Central memory CD8-positive, alpha-beta T cell (primary cell): ENCODE measurements around the gene MAPK1IP1L.
"Not testable (repeated sequence)": the region's sequence is repeated elsewhere in the genome, so short reads cannot be mapped to it uniquely, and the experiment has no call there.

Experiments used
- ATAC-seq: fragments of 150-1000 bp; cut with Tn5 transposase; replicated peaks from 2 replicates; pipeline ENCODE4 v1.10.0; 2022; ENCODE audit warnings: mild to moderate bottlenecking, moderate FRiP score, moderate number of reproducible peaks; ENCODE audit not compliant: poor library complexity, severe bottlenecking; ENCODE audit errors: extremely low read depth
- DNase-seq, 2 donors: peaks; one replicate each; pipeline ENCODE4 v3.0.0; 2021; ENCODE audit warnings: low spot score in 2 of 2
- H3K27ac Mint-ChIP-seq: one replicate; pipeline ENCODE4 v1.8.0; 2022; ENCODE audit warnings: low read depth, mild to moderate bottlenecking, moderate library complexity, mixed read lengths
- H3K27me3 Mint-ChIP-seq: one replicate; pipeline ENCODE4 v1.8.0; 2022; ENCODE audit warnings: mixed read lengths
- H3K36me3 Mint-ChIP-seq: one replicate; pipeline ENCODE4 v1.8.0; 2022; ENCODE audit warnings: mild to moderate bottlenecking, moderate library complexity, mixed read lengths; ENCODE audit not compliant: insufficient read depth
- H3K4me1 Mint-ChIP-seq: one replicate; pipeline ENCODE4 v1.8.0; 2022; ENCODE audit warnings: mixed read lengths
- H3K4me3 Mint-ChIP-seq: one replicate; pipeline ENCODE4 v1.8.0; 2022; ENCODE audit warnings: mild to moderate bottlenecking, moderate library complexity, mixed read lengths
- H3K9me3 Mint-ChIP-seq: one replicate; pipeline ENCODE4 v1.8.0; 2022; ENCODE audit warnings: mixed read lengths

The MAPK1IP1L gene

GRCh38 chr14:55062517-55063351, 11.3 kb downstream of the MAPK1IP1L start:
- Mint-ChIP-seq H3K36me3 (peaks cover 75% of the 10 kb centered on the region), H3K4me3 (no peak overlapping the region), H3K27ac (peak overlapping the region; percentile 67), H3K27me3 (no peaks in the 10 kb centered on the region), H3K9me3 (no peaks in the 10 kb centered on the region), H3K4me1 (peaks cover 34% of the 10 kb centered on the region)
- ATAC-seq: no peak
- no peak for DNase-seq

- Mint-ChIP-seq H3K4me1 (peaks cover 22% of the 10 kb centered on the region), H3K36me3 (peaks cover 61% of the 10 kb centered on the region)
- ATAC-seq, H3K9me3 Mint-ChIP-seq, H3K4me3 Mint-ChIP-seq, DNase-seq, H3K27ac Mint-ChIP-seq, H3K27me3 Mint-ChIP-seq: not testable (repeated sequence)
These were observed 13.4 kb downstream of the MAPK1IP1L start for GRCh38 chr14:55064896-55065295.

GRCh38 chr14:55065411-55065810, 14.0 kb downstream of the MAPK1IP1L start:
- Mint-ChIP-seq H3K27ac (no peak overlapping the region), H3K4me1 (peaks cover 19% of the 10 kb centered on the region), H3K27me3 (no peaks in the 10 kb centered on the region), H3K9me3 (no peaks in the 10 kb centered on the region), H3K4me3 (no peak overlapping the region), H3K36me3 (peaks cover 58% of the 10 kb centered on the region)
- no peak for DNase-seq
- ATAC-seq: no peak

- H3K27ac Mint-ChIP-seq: peak overlapping the region; percentile 16
- DNase-seq (no peak), ATAC-seq (no peak)
- H3K4me3 Mint-ChIP-seq: no peak overlapping the region
- peaks cover 16% of the 10 kb centered on the region for H3K4me1 Mint-ChIP-seq
- H3K36me3 Mint-ChIP-seq: peaks cover 52% of the 10 kb centered on the region
- no peaks in the 10 kb centered on the region for H3K9me3 Mint-ChIP-seq
- no peaks in the 10 kb centered on the region for H3K27me3 Mint-ChIP-seq
These were observed 14.8 kb downstream of the MAPK1IP1L start for GRCh38 chr14:55066223-55066622.

GRCh38 chr14:55070981-55071411, 19.5 kb downstream of the MAPK1IP1L start:
- peaks cover 32% of the 10 kb centered on the region for H3K4me1 Mint-ChIP-seq
- no peak for ATAC-seq
- peak overlapping the region; percentile 87 for H3K27ac Mint-ChIP-seq
- no peak overlapping the region for H3K4me3 Mint-ChIP-seq
- peaks cover 18% of the 10 kb centered on the region for H3K36me3 Mint-ChIP-seq
- no peaks in the 10 kb centered on the region for H3K9me3 Mint-ChIP-seq
- H3K27me3 Mint-ChIP-seq: no peaks in the 10 kb centered on the region
- no peak for DNase-seq

GRCh38 chr14:55071870-55072640, 20.6 kb downstream of the MAPK1IP1L start:
- ATAC-seq: peak; percentile 68
- H3K27ac Mint-ChIP-seq: peak overlapping the region; percentile 87
- DNase-seq: no peak
- H3K4me1 Mint-ChIP-seq: peaks cover 35% of the 10 kb centered on the region
- peaks cover 12% of the 10 kb centered on the region for H3K36me3 Mint-ChIP-seq
- H3K27me3 Mint-ChIP-seq: no peaks in the 10 kb centered on the region
- peak overlapping the region; percentile 36 for H3K4me3 Mint-ChIP-seq
- no peaks in the 10 kb centered on the region for H3K9me3 Mint-ChIP-seq

GRCh38 chr14:55073856-55074255, 22.4 kb downstream of the MAPK1IP1L start:
- Mint-ChIP-seq H3K36me3 (peaks cover 5% of the 10 kb centered on the region), H3K4me1 (peaks cover 30% of the 10 kb centered on the region), H3K27ac (peak overlapping the region; percentile 75), H3K9me3 (no peaks in the 10 kb centered on the region), H3K27me3 (no peaks in the 10 kb centered on the region), H3K4me3 (no peak overlapping the region)
- ATAC-seq: no peak
- no peak for DNase-seq

- H3K4me1 Mint-ChIP-seq: peaks cover 30% of the 10 kb centered on the region
- no peak for DNase-seq
- H3K27ac Mint-ChIP-seq: peak overlapping the region; percentile 75
- no peaks in the 10 kb centered on the region for H3K9me3 Mint-ChIP-seq
- peak overlapping the region; percentile 80 for H3K4me3 Mint-ChIP-seq
- H3K36me3 Mint-ChIP-seq: peaks cover 3% of the 10 kb centered on the region
- H3K27me3 Mint-ChIP-seq: no peaks in the 10 kb centered on the region
- ATAC-seq: peak; percentile 41
These were observed 23.2 kb downstream of the MAPK1IP1L start for GRCh38 chr14:55074662-55075061.

GRCh38 chr14:55075628-55076175, 24.3 kb downstream of the MAPK1IP1L start:
- DNase-seq: no peak
- H3K4me3 Mint-ChIP-seq: peak overlapping the region; percentile 80
- no peaks in the 10 kb centered on the region for H3K27me3 Mint-ChIP-seq
- no peak for ATAC-seq
- H3K9me3 Mint-ChIP-seq: no peaks in the 10 kb centered on the region
- H3K27ac Mint-ChIP-seq: peak overlapping the region; percentile 75
- H3K36me3 Mint-ChIP-seq: peaks cover 2% of the 10 kb centered on the region
- peaks cover 30% of the 10 kb centered on the region for H3K4me1 Mint-ChIP-seq

GRCh38 chr14:55077170-55078151, 26.0 kb downstream of the MAPK1IP1L start:
- no peak overlapping the region for H3K4me3 Mint-ChIP-seq
- ATAC-seq (no peak), DNase-seq (no peak)
- no peak overlapping the region for H3K27ac Mint-ChIP-seq
- peaks cover 18% of the 10 kb centered on the region for H3K4me1 Mint-ChIP-seq
- H3K27me3 Mint-ChIP-seq: no peaks in the 10 kb centered on the region
- peaks cover 2% of the 10 kb centered on the region for H3K36me3 Mint-ChIP-seq
- H3K9me3 Mint-ChIP-seq: no peaks in the 10 kb centered on the region

GRCh38 chr14:55079961-55080360, 28.5 kb downstream of the MAPK1IP1L start:
- not testable (repeated sequence) for H3K4me3 Mint-ChIP-seq, H3K27me3 Mint-ChIP-seq, H3K4me1 Mint-ChIP-seq, H3K27ac Mint-ChIP-seq, H3K36me3 Mint-ChIP-seq, ATAC-seq, DNase-seq, H3K9me3 Mint-ChIP-seq
